GM20000 (cell line): ENCODE data around the gene GOLPH3.

ENCODE experiments used
- DNase-seq: peaks from one replicate; pipeline ENCODE4 v3.0.0; 2012; ENCODE audit warnings: low spot score
- TF ChIP-seq, protein P1 (sequence below): IDR thresholded peaks from 2 replicates; pipeline ENCODE4 v1.5.1; 2012; ENCODE audit warnings: mild to moderate bottlenecking, control low read depth; ENCODE audit errors: extremely low read depth, missing control alignments

GOLPH3 gene

DNA sequence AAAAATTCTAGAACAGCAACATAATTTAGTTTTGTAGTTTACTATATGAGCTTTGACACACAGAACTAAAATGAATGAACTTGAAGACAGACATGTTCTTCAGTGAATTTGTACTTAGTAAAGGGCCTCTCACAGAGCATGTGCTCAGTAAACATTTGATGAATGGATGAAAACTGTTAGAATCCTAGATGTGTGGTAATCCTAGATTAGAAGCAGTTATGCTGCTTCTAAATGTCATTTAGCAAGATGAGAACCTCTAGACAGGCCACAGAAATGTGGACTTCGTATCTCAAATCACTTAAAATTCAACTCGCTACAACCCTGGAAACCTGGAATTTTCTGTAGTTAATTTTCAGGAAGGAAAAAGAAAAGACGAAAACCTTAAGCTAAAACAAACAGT, 8.5 kb downstream of the GOLPH3 start:
- DNase-seq = no peak
- TF ChIP-seq, protein P1, sequence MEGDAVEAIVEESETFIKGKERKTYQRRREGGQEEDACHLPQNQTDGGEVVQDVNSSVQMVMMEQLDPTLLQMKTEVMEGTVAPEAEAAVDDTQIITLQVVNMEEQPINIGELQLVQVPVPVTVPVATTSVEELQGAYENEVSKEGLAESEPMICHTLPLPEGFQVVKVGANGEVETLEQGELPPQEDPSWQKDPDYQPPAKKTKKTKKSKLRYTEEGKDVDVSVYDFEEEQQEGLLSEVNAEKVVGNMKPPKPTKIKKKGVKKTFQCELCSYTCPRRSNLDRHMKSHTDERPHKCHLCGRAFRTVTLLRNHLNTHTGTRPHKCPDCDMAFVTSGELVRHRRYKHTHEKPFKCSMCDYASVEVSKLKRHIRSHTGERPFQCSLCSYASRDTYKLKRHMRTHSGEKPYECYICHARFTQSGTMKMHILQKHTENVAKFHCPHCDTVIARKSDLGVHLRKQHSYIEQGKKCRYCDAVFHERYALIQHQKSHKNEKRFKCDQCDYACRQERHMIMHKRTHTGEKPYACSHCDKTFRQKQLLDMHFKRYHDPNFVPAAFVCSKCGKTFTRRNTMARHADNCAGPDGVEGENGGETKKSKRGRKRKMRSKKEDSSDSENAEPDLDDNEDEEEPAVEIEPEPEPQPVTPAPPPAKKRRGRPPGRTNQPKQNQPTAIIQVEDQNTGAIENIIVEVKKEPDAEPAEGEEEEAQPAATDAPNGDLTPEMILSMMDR = no peak

DNA sequence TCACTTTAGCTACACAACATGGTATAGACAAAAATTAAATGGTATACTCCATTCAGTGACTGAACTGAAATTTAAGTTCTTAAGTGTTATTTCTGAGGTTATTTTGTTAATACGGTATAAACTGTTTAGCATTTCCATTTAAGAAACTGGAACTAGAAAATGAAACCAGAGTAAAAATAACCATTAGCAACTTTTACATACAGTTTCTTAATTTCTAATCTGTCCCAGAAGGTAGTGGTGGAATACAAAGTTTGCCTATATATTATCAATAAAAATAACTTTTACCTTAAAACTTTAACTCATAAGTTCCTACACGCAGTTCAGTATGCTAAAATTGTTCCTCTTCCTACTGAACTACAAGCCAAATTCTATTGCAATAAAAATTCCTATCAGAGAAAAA, 10.3 kb downstream of the GOLPH3 start:
- DNase-seq = no peak
- TF ChIP-seq, protein P1 = no peak

DNA sequence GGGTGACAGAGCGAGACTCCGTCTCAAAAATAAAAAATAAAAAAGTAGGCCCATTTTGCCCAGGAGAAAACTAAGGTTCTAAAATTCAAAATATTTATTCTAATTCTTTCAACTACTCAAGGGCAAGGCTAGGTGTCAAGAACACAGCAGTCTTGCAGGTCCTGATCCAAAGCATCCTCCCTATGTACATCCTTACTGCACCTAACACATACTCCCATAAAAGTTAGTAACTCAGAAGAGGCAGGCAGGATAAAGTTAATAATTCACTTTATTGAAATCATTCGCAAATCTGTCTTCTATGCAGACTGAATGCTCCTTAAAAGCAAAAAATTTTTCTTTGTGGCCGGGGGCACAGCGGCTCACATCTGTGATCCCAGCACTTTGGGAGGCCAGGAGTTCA, 11.1 kb downstream of the GOLPH3 start:
- no peak for DNase-seq
- TF ChIP-seq, protein P1 = no peak

DNA sequence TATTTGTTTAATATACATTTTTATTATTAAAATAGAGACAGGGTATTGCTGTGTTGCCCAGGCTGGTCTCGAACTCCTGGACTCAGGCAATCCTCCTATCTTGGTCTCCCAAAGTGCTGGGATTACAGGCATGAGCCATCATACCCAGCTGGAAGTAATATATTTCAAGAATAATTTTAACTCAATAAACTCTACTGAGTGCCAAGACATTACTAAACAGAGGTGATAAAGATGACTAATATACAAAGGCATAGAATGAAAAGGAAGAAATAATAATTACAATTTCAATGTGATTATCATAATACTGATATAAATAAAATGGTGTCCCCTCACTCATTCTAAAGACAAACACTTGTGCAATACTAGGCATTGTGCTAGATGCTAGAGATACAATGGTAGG, 13.9 kb downstream of the GOLPH3 start:
- TF ChIP-seq, protein P1 = no peak
- DNase-seq = no peak

DNA sequence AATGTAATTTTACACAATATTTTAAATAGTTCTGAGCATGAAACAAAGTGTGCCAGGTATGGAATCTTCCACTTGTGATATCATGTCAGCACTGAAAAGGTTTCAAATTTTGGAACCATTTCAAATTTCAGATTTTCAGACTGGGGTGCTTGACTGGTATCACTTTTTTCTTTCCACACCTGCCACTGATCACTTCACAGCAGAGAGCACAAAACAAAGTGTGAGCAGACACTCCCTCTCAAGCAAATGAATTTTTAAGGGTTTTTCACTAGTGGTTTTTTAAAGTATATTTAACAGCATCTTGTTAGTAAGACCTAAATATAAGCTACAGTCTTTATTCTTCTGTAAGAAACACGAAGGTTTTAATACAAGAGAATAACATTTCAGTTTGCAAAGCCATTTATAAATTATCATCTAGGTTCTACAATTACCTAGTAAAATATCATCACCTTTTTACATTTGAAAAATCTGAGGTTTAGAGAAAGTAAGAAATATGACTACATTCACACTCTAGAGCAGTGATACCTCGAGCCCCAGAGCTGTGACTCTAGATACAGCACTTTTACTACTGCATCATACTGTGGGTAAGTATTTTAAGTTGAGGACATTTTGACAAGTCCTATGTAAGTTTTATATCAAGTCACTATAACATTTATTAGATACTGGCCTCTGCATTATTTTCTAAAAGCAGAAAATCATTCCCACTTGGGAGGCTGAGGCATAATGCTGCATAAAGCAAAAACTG, 14.6 kb downstream of the GOLPH3 start:
- TF ChIP-seq, protein P1 = no peak
- DNase-seq = no peak

DNA sequence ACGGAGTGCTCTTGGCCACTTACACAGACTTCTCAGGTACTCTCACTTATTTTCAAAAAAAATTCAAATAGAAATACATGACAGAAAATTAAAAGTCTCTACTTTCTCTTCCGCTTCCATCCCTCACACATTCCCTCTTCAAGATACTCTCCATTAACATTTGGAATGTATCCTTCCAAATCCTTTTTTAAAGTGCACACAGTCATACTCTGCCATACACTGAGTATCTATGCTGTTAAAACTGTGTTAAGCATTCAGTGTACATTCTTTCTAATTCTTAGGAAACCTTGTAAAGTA, 15.5 kb downstream of the GOLPH3 start:
- TF ChIP-seq, protein P1 = no peak
- no peak for DNase-seq

DNA sequence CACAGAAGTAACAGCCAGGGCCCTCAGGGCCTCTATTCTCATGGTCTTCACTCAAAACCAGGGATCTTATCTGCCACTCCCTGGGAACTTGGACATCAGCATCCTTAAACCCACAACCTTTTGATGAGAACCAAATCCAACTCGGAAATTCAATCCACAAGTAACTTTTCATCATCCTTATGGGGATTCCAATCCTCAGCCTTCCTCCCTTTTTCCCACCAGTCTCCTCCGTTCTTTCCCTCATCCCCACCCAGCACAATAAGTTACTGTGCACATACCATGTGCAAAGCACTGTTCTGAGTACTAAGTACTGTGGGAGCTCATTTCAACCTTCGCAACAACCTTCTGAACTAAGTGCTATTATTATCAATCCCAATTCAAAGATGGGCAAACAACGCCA, 17.0 kb downstream of the GOLPH3 start:
- no peak for DNase-seq
- TF ChIP-seq, protein P1 = no peak
